Neural cell (in vitro differentiated cells): ENCODE data around the gene REPIN1. TPM values are rescaled to one million over a fixed set of nuclear protein-coding genes. Genes with fewer than 3 reads are reported as not detected.

Experiments
- H2AFZ ChIP-seq: fragments of 200-600, 300-800 bp; sonication (generic), shearing (Covaris generic); 2 replicates; pipeline ENCODE4 v1.6.0; 2014; ENCODE audit warnings: low read depth, mild to moderate bottlenecking, antibody characterized with exemption, low read length, moderate library complexity
- H3F3A ChIP-seq: fragments of 200-600 bp; shearing (Covaris generic); 2 replicates; pipeline ENCODE4 v1.6.1; 2016; ENCODE audit warnings: mild to moderate bottlenecking, moderate library complexity, mixed read lengths, antibody characterized with exemption, low read length; ENCODE audit not compliant: insufficient read depth, poor library complexity, severe bottlenecking
- H3K27ac ChIP-seq: fragments of 200-600, 300-800 bp; sonication (generic), shearing (Covaris generic); 2 replicates; pipeline ENCODE4 v1.5.1; 2014; ENCODE audit warnings: mild to moderate bottlenecking, low read length, moderate library complexity
- H3K27me3 ChIP-seq: fragments of 300-800, 200-600 bp; sonication (generic), shearing (Covaris generic); 2 replicates; pipeline ENCODE4 v1.6.0; 2014; ENCODE audit warnings: mild to moderate bottlenecking, low read depth, low read length, moderate library complexity; ENCODE audit not compliant: insufficient read depth
- H3K36me3 ChIP-seq: fragments of 300-800, 200-600 bp; sonication (generic), shearing (Covaris generic); 2 replicates; pipeline ENCODE4 v1.5.1; 2014; ENCODE audit warnings: mild to moderate bottlenecking, antibody characterized with exemption, low read length, moderate library complexity; ENCODE audit not compliant: insufficient read depth
- H3K4me2 ChIP-seq: fragments of 300-800, 200-600 bp; sonication (generic), shearing (Covaris generic); 2 replicates; pipeline ENCODE4 v1.6.0; 2014; ENCODE audit warnings: mild to moderate bottlenecking, low read length
- H3K4me3 ChIP-seq: fragments of 300-800, 200-600 bp; sonication (generic), shearing (Covaris generic); 2 replicates; pipeline ENCODE4 v1.5.1; 2014; ENCODE audit warnings: mild to moderate bottlenecking, low read length, moderate library complexity
- H3K79me2 ChIP-seq: fragments of 200-600 bp; shearing (Covaris generic); replicated peaks from 2 replicates; pipeline ENCODE4 v1.6.0; 2014; ENCODE audit warnings: mild to moderate bottlenecking, low read length, moderate library complexity; ENCODE audit not compliant: insufficient read depth
- H3K9ac ChIP-seq: fragments of 300-800, 200-600 bp; sonication (generic), shearing (Covaris generic); 2 replicates; pipeline ENCODE4 v1.6.1; 2016; ENCODE audit warnings: mild to moderate bottlenecking, low read length, mixed read lengths
- H3K9me2 ChIP-seq: fragments of 200-600 bp; shearing (Covaris generic); 2 replicates; pipeline ENCODE4 v1.6.1; 2016; ENCODE audit warnings: mild to moderate bottlenecking, low read length, mixed read lengths; ENCODE audit not compliant: insufficient read depth
- H3K9me3 ChIP-seq: fragments of 200-600, 300-800 bp; sonication (generic), shearing (Covaris generic); 2 replicates; pipeline ENCODE4 v1.6.1; 2016; ENCODE audit warnings: mild to moderate bottlenecking, mixed run types, low read length, moderate library complexity, mixed read lengths
- H4K20me1 ChIP-seq: fragments of 200-600 bp; shearing (Covaris generic); 2 replicates; pipeline ENCODE4 v1.6.1; 2016; ENCODE audit warnings: mild to moderate bottlenecking, mixed run types; ENCODE audit not compliant: insufficient read depth
- EP300 ChIP-seq: fragments of 450-650 bp; conservative IDR thresholded peaks from 2 replicates; pipeline ENCODE4 v1.6.1; 2014; ENCODE audit warnings: antibody characterized with exemption, mild to moderate bottlenecking, moderate library complexity; ENCODE audit not compliant: poor library complexity, severe bottlenecking
- EZH2 ChIP-seq: fragments of 200-600, 300-800 bp; shearing (Covaris generic), sonication (generic); IDR thresholded peaks from 2 replicates; pipeline ENCODE4 v1.6.1; 2014; ENCODE audit warnings: antibody characterized with exemption, low read length, borderline replicate concordance, mild to moderate bottlenecking; ENCODE audit not compliant: insufficient read depth, poor library complexity, severe bottlenecking
- MXI1 ChIP-seq: fragments of 450-650 bp; conservative IDR thresholded peaks from 2 replicates; pipeline ENCODE4 v1.6.1; 2014; ENCODE audit warnings: antibody characterized with exemption, mild to moderate bottlenecking; ENCODE audit not compliant: poor library complexity, severe bottlenecking
- POLR2AphosphoS5 ChIP-seq: IDR thresholded peaks from 2 replicates; pipeline ENCODE4 v1.6.1; 2012
- RAD21 ChIP-seq: fragments of 450-650 bp; conservative IDR thresholded peaks from 2 replicates; pipeline ENCODE4 v1.6.1; 2014; ENCODE audit warnings: antibody characterized with exemption, mild to moderate bottlenecking, moderate library complexity
- SMC3 ChIP-seq: fragments of 450-650 bp; conservative IDR thresholded peaks from 2 replicates; pipeline ENCODE4 v1.6.1; 2014; ENCODE audit warnings: antibody characterized with exemption, mild to moderate bottlenecking, moderate library complexity; ENCODE audit not compliant: poor library complexity
- TAF1 ChIP-seq: IDR thresholded peaks from 2 replicates; pipeline ENCODE4 v1.6.1; 2012; ENCODE audit warnings: low read depth
- polyA plus RNA-seq: library from polyadenylated mRNA; depleted of rRNA; stranded (reverse); fragments of >200 nt; gene quantifications from 2 replicates; pipeline ENCODE4 v1.2.3, GENCODE V29; 2014
- TF ChIP-seq, protein P1 (sequence below): fragments of 450-650 bp; IDR thresholded peaks from 2 replicates; pipeline ENCODE4 v1.5.1; 2014; ENCODE audit warnings: antibody characterized with exemption, mild to moderate bottlenecking, moderate library complexity; ENCODE audit not compliant: poor library complexity, severe bottlenecking
- TF ChIP-seq, protein P2 (sequence below): IDR thresholded peaks from 2 replicates; pipeline ENCODE4 v1.6.1; 2012; ENCODE audit warnings: borderline replicate concordance

Gene REPIN1
- polyA plus RNA-seq, 1 donor from 2014 or later = 95.5 TPM

GRCh38 chr7:150342121-150342408, 26.6 kb upstream of the REPIN1 start:
- H2AFZ ChIP-seq = no peak overlapping the region
- TF ChIP-seq, protein P1, sequence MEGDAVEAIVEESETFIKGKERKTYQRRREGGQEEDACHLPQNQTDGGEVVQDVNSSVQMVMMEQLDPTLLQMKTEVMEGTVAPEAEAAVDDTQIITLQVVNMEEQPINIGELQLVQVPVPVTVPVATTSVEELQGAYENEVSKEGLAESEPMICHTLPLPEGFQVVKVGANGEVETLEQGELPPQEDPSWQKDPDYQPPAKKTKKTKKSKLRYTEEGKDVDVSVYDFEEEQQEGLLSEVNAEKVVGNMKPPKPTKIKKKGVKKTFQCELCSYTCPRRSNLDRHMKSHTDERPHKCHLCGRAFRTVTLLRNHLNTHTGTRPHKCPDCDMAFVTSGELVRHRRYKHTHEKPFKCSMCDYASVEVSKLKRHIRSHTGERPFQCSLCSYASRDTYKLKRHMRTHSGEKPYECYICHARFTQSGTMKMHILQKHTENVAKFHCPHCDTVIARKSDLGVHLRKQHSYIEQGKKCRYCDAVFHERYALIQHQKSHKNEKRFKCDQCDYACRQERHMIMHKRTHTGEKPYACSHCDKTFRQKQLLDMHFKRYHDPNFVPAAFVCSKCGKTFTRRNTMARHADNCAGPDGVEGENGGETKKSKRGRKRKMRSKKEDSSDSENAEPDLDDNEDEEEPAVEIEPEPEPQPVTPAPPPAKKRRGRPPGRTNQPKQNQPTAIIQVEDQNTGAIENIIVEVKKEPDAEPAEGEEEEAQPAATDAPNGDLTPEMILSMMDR = no peak
- TF ChIP-seq TAF1 = no peak
- no peak for TF ChIP-seq POLR2AphosphoS5
- TF ChIP-seq EZH2 = no peak
- TF ChIP-seq, protein P2, sequence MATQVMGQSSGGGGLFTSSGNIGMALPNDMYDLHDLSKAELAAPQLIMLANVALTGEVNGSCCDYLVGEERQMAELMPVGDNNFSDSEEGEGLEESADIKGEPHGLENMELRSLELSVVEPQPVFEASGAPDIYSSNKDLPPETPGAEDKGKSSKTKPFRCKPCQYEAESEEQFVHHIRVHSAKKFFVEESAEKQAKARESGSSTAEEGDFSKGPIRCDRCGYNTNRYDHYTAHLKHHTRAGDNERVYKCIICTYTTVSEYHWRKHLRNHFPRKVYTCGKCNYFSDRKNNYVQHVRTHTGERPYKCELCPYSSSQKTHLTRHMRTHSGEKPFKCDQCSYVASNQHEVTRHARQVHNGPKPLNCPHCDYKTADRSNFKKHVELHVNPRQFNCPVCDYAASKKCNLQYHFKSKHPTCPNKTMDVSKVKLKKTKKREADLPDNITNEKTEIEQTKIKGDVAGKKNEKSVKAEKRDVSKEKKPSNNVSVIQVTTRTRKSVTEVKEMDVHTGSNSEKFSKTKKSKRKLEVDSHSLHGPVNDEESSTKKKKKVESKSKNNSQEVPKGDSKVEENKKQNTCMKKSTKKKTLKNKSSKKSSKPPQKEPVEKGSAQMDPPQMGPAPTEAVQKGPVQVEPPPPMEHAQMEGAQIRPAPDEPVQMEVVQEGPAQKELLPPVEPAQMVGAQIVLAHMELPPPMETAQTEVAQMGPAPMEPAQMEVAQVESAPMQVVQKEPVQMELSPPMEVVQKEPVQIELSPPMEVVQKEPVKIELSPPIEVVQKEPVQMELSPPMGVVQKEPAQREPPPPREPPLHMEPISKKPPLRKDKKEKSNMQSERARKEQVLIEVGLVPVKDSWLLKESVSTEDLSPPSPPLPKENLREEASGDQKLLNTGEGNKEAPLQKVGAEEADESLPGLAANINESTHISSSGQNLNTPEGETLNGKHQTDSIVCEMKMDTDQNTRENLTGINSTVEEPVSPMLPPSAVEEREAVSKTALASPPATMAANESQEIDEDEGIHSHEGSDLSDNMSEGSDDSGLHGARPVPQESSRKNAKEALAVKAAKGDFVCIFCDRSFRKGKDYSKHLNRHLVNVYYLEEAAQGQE = no peak
- no peak for TF ChIP-seq RAD21
- TF ChIP-seq MXI1 = no peak
- TF ChIP-seq EP300 = no peak
- TF ChIP-seq SMC3 = no peak
- no peak overlapping the region for H3K9ac ChIP-seq
- H3K36me3 ChIP-seq = no peaks in the 10 kb centered on the region
- no peaks in the 10 kb centered on the region for H3K79me2 ChIP-seq
- H3F3A ChIP-seq = no peaks in the 10 kb centered on the region
- H3K4me3 ChIP-seq = no peak overlapping the region
- H3K27me3 ChIP-seq = peaks cover 39% of the 10 kb centered on the region
- no peaks in the 10 kb centered on the region for H3K9me2 ChIP-seq
- H3K27ac ChIP-seq = no peak overlapping the region
- no peaks in the 10 kb centered on the region for H3K9me3 ChIP-seq
- no peaks in the 10 kb centered on the region for H4K20me1 ChIP-seq
- H3K4me2 ChIP-seq = no peak overlapping the region

GRCh38 chr7:150343225-150343624, 25.4 kb upstream of the REPIN1 start:
- Histone ChIP-seq H3K9me3 (peaks cover 3% of the 10 kb centered on the region), H3K27me3 (peaks cover 39% of the 10 kb centered on the region), H3K9ac (no peak overlapping the region), H3K9me2 (no peaks in the 10 kb centered on the region), H3K27ac (no peak overlapping the region), H3F3A (no peaks in the 10 kb centered on the region), H3K4me3 (no peak overlapping the region), H4K20me1 (no peaks in the 10 kb centered on the region), H3K4me2 (no peak overlapping the region), H3K36me3 (no peaks in the 10 kb centered on the region), H3K79me2 (no peaks in the 10 kb centered on the region), H2AFZ (no peak overlapping the region)
- TF ChIP-seq MXI1 (no peak), RAD21 (no peak), SMC3 (no peak), EZH2 (no peak), POLR2AphosphoS5 (no peak), EP300 (no peak), TAF1 (no peak)
- TF ChIP-seq, protein P1 = no peak
- TF ChIP-seq, protein P2 = no peak
